Measurements from ENCODE around the gene PHF8.

DNA sequence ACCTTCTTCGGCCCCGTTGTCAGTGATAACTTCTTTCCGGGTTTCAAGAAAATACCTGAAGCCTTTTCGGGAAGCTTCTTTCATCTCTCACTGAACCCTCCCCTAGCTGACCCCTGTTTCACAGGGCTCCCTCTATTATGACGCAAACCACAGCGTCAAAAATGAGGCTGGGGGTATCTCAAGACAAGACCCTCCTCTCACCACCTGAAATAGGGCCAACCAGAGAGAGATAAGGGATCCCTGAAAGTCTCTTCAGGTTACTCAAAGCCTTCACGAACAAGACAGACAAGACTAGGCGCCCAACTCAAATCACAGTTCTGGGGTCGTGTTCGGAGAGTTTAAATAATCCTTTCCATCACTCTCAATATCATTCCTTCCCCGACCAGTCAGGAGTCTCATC is 1.2 kb downstream of the PHF8 start:
- TF ChIP-seq, protein P1, sequence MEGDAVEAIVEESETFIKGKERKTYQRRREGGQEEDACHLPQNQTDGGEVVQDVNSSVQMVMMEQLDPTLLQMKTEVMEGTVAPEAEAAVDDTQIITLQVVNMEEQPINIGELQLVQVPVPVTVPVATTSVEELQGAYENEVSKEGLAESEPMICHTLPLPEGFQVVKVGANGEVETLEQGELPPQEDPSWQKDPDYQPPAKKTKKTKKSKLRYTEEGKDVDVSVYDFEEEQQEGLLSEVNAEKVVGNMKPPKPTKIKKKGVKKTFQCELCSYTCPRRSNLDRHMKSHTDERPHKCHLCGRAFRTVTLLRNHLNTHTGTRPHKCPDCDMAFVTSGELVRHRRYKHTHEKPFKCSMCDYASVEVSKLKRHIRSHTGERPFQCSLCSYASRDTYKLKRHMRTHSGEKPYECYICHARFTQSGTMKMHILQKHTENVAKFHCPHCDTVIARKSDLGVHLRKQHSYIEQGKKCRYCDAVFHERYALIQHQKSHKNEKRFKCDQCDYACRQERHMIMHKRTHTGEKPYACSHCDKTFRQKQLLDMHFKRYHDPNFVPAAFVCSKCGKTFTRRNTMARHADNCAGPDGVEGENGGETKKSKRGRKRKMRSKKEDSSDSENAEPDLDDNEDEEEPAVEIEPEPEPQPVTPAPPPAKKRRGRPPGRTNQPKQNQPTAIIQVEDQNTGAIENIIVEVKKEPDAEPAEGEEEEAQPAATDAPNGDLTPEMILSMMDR (IDR thresholded peaks at IDR 0.05 in 2 of 3, conservative IDR thresholded peaks at IDR 0.05 in 1 of 3; ENCODE audit: insufficient read depth in 2 of 3, low read depth in 1 of 3, low read length in 3 of 3) = no peak
- TF ChIP-seq HMGN3 (IDR thresholded peaks at IDR 0.05; ENCODE audit: borderline replicate concordance, extremely low read depth, insufficient read length, low read depth, low read length) = no peak
- no peak for TF ChIP-seq TARDBP (IDR thresholded peaks at IDR 0.05)
- TF ChIP-seq, protein P2, sequence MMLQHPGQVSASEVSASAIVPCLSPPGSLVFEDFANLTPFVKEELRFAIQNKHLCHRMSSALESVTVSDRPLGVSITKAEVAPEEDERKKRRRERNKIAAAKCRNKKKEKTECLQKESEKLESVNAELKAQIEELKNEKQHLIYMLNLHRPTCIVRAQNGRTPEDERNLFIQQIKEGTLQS (IDR thresholded peaks at IDR 0.05) = no peak
- TF ChIP-seq, protein P2 (CRISPR knock-in tag; conservative IDR thresholded peaks at IDR 0.05) = no peak
- TF ChIP-seq, protein P3, sequence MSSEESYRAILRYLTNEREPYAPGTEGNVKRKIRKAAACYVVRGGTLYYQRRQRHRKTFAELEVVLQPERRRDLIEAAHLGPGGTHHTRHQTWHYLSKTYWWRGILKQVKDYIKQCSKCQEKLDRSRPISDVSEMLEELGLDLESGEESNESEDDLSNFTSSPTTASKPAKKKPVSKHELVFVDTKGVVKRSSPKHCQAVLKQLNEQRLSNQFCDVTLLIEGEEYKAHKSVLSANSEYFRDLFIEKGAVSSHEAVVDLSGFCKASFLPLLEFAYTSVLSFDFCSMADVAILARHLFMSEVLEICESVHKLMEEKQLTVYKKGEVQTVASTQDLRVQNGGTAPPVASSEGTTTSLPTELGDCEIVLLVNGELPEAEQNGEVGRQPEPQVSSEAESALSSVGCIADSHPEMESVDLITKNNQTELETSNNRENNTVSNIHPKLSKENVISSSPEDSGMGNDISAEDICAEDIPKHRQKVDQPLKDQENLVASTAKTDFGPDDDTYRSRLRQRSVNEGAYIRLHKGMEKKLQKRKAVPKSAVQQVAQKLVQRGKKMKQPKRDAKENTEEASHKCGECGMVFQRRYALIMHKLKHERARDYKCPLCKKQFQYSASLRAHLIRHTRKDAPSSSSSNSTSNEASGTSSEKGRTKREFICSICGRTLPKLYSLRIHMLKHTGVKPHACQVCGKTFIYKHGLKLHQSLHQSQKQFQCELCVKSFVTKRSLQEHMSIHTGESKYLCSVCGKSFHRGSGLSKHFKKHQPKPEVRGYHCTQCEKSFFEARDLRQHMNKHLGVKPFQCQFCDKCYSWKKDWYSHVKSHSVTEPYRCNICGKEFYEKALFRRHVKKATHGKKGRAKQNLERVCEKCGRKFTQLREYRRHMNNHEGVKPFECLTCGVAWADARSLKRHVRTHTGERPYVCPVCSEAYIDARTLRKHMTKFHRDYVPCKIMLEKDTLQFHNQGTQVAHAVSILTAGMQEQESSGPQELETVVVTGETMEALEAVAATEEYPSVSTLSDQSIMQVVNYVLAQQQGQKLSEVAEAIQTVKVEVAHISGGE (CRISPR knock-in tag; IDR thresholded peaks at IDR 0.05) = no peak
- TF ChIP-seq RFX5 (IDR thresholded peaks at IDR 0.05; ENCODE audit: low read depth, low read length) = no peak
- no peak for TF ChIP-seq CBX2 (IDR thresholded peaks at IDR 0.05; ENCODE audit: insufficient read depth, low read length, poor library complexity, severe bottlenecking)
- TF ChIP-seq ZZZ3 (IDR thresholded peaks at IDR 0.05) = no peak
- TF ChIP-seq NFIC (IDR thresholded peaks at IDR 0.05) = no peak
- no peak for TF ChIP-seq CBX3 (IDR thresholded peaks at IDR 0.05; ENCODE audit: borderline replicate concordance in 1 of 2, low read length in 2 of 2)

Data from K562 (cell line).